Measurements from ENCODE around the gene MYOZ1. TPM values are rescaled to one million over a fixed set of nuclear protein-coding genes. Genes with fewer than 3 reads are reported as not detected.

Gene MYOZ1
- total and polyA plus RNA-seq, 2 donors (not counting 1 experiment from before 2014, with no cell fraction given) = not detected

DNA sequence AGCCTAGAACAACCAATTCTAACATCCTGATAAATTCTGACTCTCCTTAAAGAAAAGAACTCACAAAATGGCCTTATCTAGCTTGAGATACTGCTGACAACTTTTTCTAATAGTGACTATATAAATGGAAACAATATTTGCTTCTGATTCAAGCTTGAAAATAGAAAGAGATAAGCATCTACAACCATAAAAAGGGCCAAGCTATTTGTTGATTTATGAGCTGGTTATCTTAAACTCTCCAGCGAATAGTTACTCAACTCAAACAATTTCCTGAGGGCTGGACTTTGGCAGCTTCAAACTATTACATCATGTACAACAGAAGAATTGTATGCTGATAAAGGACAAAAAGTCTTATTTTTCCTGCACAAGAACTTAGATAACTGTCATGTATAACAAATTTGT is 54.7 kb downstream of the MYOZ1 start:
- no peak for ATAC-seq (ENCODE audit: low read depth)

GRCh38 chr10:73585327-73585726 is 55.9 kb downstream of the MYOZ1 start:
- CTCF ChIA-PET = no interaction called here
- no peak overlapping the region for H2AFZ ChIP-seq (ENCODE audit: insufficient read depth, low read depth, low read length, poor library complexity, severe bottlenecking)
- no peak overlapping the region for H3K9ac ChIP-seq (ENCODE audit: low read length)
- no peak overlapping the region for H3K4me2 ChIP-seq (replicated peaks; ENCODE audit: low read depth, low read length, poor library complexity, severe bottlenecking)
- H3K79me2 ChIP-seq (ENCODE audit: control insufficient read depth, insufficient read depth, low read length) = no peaks in the 10 kb centered on the region
- no peaks in the 10 kb centered on the region for H3K27me3 ChIP-seq (replicated peaks in 1 of 4; ENCODE audit: control extremely low read depth in 1 of 4, control insufficient read depth in 3 of 4, insufficient read depth in 4 of 4, low read length in 3 of 4)
- no CpG with 5 or more reads among the region's 3 CpGs for WGBS (ENCODE audit: insufficient coverage)
- DNase-seq (no peak), ATAC-seq (ENCODE audit: low read depth) (no peak)
- no peaks in the 10 kb centered on the region for H3K27me3 Mint-ChIP-seq
- H3K27ac ChIP-seq (ENCODE audit: low read length in 2 of 2) = no peak overlapping the region
- peaks cover 0 to 2% (median 0%) of the 10 kb centered on the region in 3 donors for H3K9me3 ChIP-seq (ENCODE audit: control extremely low read depth in 1 of 3, control insufficient read depth in 2 of 3, insufficient read depth in 1 of 3, low read length in 2 of 3)
- H3K4me3 Mint-ChIP-seq = no peak overlapping the region
- POLR2A ChIA-PET = no interaction called here
- no peak overlapping the region for H3K4me3 ChIP-seq (ENCODE audit: control extremely low read depth in 1 of 5, extremely low read depth in 1 of 5, insufficient read depth in 1 of 5, low read depth in 2 of 5, low read length in 4 of 5)
- H3K4me1 ChIP-seq (ENCODE audit: control insufficient read depth in 2 of 2, insufficient read depth in 2 of 2, low read length in 2 of 2) = no peaks in the 10 kb centered on the region
- no peaks in the 10 kb centered on the region for H3K9me3 Mint-ChIP-seq (ENCODE audit: insufficient read depth)
- no peaks in the 10 kb centered on the region for H4K20me1 ChIP-seq (ENCODE audit: control insufficient read depth, insufficient read depth, low read length, poor library complexity, severe bottlenecking)
- TF ChIP-seq EZH2 (IDR thresholded peaks at IDR 0.05; ENCODE audit: borderline replicate concordance, insufficient read depth, low read depth, low read length, poor library complexity, severe bottlenecking) = no peak
- TF ChIP-seq, protein P1, sequence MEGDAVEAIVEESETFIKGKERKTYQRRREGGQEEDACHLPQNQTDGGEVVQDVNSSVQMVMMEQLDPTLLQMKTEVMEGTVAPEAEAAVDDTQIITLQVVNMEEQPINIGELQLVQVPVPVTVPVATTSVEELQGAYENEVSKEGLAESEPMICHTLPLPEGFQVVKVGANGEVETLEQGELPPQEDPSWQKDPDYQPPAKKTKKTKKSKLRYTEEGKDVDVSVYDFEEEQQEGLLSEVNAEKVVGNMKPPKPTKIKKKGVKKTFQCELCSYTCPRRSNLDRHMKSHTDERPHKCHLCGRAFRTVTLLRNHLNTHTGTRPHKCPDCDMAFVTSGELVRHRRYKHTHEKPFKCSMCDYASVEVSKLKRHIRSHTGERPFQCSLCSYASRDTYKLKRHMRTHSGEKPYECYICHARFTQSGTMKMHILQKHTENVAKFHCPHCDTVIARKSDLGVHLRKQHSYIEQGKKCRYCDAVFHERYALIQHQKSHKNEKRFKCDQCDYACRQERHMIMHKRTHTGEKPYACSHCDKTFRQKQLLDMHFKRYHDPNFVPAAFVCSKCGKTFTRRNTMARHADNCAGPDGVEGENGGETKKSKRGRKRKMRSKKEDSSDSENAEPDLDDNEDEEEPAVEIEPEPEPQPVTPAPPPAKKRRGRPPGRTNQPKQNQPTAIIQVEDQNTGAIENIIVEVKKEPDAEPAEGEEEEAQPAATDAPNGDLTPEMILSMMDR (IDR thresholded peaks at IDR 0.05) = no peak
- no peaks in the 10 kb centered on the region for H3K36me3 ChIP-seq (replicated peaks in 1 of 2; ENCODE audit: control extremely low read depth in 1 of 2, control insufficient read depth in 1 of 2, extremely low read depth in 1 of 2, insufficient read depth in 2 of 2, low read length in 1 of 2)
- H3K4me1 Mint-ChIP-seq = no peaks in the 10 kb centered on the region
- intact Hi-C loops (cut with micrococcal nuclease) = no loop called here
- no peak overlapping the region for H3K27ac Mint-ChIP-seq

More for the DNA sequence above, 54.7 kb downstream of the MYOZ1 start:
- no peaks in the 10 kb centered on the region for H3K36me3 ChIP-seq (replicated peaks in 1 of 2; ENCODE audit: control extremely low read depth in 1 of 2, control insufficient read depth in 1 of 2, extremely low read depth in 1 of 2, insufficient read depth in 2 of 2, low read length in 1 of 2)
- peaks cover 0 to 2% (median 0%) of the 10 kb centered on the region in 3 donors for H3K9me3 ChIP-seq (ENCODE audit: control extremely low read depth in 1 of 3, control insufficient read depth in 2 of 3, insufficient read depth in 1 of 3, low read length in 2 of 3)
- no peaks in the 10 kb centered on the region for H3K27me3 ChIP-seq (replicated peaks in 1 of 4; ENCODE audit: control extremely low read depth in 1 of 4, control insufficient read depth in 3 of 4, insufficient read depth in 4 of 4, low read length in 3 of 4)
- no peak for DNase-seq
- Mint-ChIP-seq H3K4me1 (peaks cover 6% of the 10 kb centered on the region), H3K4me3 (no peak overlapping the region), H3K27me3 (no peaks in the 10 kb centered on the region), H3K27ac (no peak overlapping the region), H3K9me3 (ENCODE audit: insufficient read depth) (no peaks in the 10 kb centered on the region)
- H3K4me3 ChIP-seq (ENCODE audit: control extremely low read depth in 1 of 5, extremely low read depth in 1 of 5, insufficient read depth in 1 of 5, low read depth in 2 of 5, low read length in 4 of 5) = no peak overlapping the region
- intact Hi-C loops (cut with micrococcal nuclease) = no loop called here
- H3K79me2 ChIP-seq (ENCODE audit: control insufficient read depth, insufficient read depth, low read length) = no peaks in the 10 kb centered on the region
- no CpG with 5 or more reads among the region's 1 CpG for WGBS (ENCODE audit: insufficient coverage)
- no peak overlapping the region for H3K4me2 ChIP-seq (replicated peaks; ENCODE audit: low read depth, low read length, poor library complexity, severe bottlenecking)
- no peaks in the 10 kb centered on the region for H4K20me1 ChIP-seq (ENCODE audit: control insufficient read depth, insufficient read depth, low read length, poor library complexity, severe bottlenecking)
- ChIA-PET POLR2A (no interaction called here), CTCF (no interaction called here)
- TF ChIP-seq, protein P1 (IDR thresholded peaks at IDR 0.05) = no peak
- no peak for TF ChIP-seq EZH2 (IDR thresholded peaks at IDR 0.05; ENCODE audit: borderline replicate concordance, insufficient read depth, low read depth, low read length, poor library complexity, severe bottlenecking)
- H2AFZ ChIP-seq (ENCODE audit: insufficient read depth, low read depth, low read length, poor library complexity, severe bottlenecking) = no peak overlapping the region
- peaks cover 6% of the 10 kb centered on the region in 2 donors for H3K4me1 ChIP-seq (ENCODE audit: control insufficient read depth in 2 of 2, insufficient read depth in 2 of 2, low read length in 2 of 2)
- no peak overlapping the region for H3K9ac ChIP-seq (ENCODE audit: low read length)
- H3K27ac ChIP-seq (ENCODE audit: low read length in 2 of 2) = no peak overlapping the region

Data from B cell (primary cell).